COLO668 (cell line): ENCODE results near the gene ADGRD1.

Experiments used
- DNase-seq: peaks from one replicate; lab custom pipeline; 2025; ENCODE audit not compliant: unreplicated experiment; lab: John Stamatoyannopoulos, UW

The ADGRD1 gene

GRCh38 chr12:131085816-131086591, 132.3 kb downstream of the ADGRD1 start:
- DNase-seq = no peak

- DNase-seq = no peak
These were observed 133.7 kb downstream of the ADGRD1 start for GRCh38 chr12:131087302-131087818.

- no peak for DNase-seq
These were observed 134.4 kb downstream of the ADGRD1 start for GRCh38 chr12:131087991-131088700.

- no peak for DNase-seq
These were observed 135.2 kb downstream of the ADGRD1 start for GRCh38 chr12:131088701-131089530.

- DNase-seq = no peak
These were observed 136.0 kb downstream of the ADGRD1 start for GRCh38 chr12:131089531-131090273.

GRCh38 chr12:131090274-131091210, 136.8 kb downstream of the ADGRD1 start:
- no peak for DNase-seq

GRCh38 chr12:131091413-131091975, 137.8 kb downstream of the ADGRD1 start:
- no peak for DNase-seq

GRCh38 chr12:131091976-131092691, 138.4 kb downstream of the ADGRD1 start:
- no peak for DNase-seq

- no peak for DNase-seq
These were observed 139.3 kb downstream of the ADGRD1 start for GRCh38 chr12:131092901-131093603.

GRCh38 chr12:131093604-131093955, 139.9 kb downstream of the ADGRD1 start:
- no peak for DNase-seq

GRCh38 chr12:131093971-131094830, 140.5 kb downstream of the ADGRD1 start:
- no peak for DNase-seq

- DNase-seq = no peak
These were observed 141.4 kb downstream of the ADGRD1 start for GRCh38 chr12:131094831-131095805.

- no peak for DNase-seq
These were observed 142.3 kb downstream of the ADGRD1 start for GRCh38 chr12:131095826-131096680.

GRCh38 chr12:131096681-131097181, 143.0 kb downstream of the ADGRD1 start:
- no peak for DNase-seq
